ENCODE data around the gene KLHL12.
A peak's percentile ranks its signal among the peaks of the same experiment; 100 is the strongest.
"Not testable (repeated sequence)": the region's sequence is repeated elsewhere in the genome, so short reads cannot be mapped to it uniquely, and the experiment has no call there.

KLHL12 gene

DNA sequence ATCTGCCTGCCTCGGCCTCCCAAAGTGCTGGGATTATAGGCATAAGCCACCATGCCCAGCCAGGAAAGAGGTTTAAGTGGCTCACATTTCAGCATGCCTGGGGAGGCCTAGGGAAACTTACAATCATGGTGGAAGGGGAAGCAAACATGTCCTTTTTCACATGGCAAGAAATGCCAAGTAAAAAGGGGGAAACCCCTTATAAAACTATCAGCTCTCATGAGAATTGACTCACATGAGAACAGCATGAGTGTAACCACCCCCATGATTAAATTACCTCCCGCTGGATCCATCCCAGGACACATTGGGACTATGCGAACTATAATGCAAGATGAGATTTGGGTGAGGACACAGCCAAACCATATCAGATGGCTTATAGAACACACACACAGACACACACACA is 8.8 kb upstream of the KLHL12 start:
- no peak for FAIRE-seq
- TF ChIP-seq, protein P1, sequence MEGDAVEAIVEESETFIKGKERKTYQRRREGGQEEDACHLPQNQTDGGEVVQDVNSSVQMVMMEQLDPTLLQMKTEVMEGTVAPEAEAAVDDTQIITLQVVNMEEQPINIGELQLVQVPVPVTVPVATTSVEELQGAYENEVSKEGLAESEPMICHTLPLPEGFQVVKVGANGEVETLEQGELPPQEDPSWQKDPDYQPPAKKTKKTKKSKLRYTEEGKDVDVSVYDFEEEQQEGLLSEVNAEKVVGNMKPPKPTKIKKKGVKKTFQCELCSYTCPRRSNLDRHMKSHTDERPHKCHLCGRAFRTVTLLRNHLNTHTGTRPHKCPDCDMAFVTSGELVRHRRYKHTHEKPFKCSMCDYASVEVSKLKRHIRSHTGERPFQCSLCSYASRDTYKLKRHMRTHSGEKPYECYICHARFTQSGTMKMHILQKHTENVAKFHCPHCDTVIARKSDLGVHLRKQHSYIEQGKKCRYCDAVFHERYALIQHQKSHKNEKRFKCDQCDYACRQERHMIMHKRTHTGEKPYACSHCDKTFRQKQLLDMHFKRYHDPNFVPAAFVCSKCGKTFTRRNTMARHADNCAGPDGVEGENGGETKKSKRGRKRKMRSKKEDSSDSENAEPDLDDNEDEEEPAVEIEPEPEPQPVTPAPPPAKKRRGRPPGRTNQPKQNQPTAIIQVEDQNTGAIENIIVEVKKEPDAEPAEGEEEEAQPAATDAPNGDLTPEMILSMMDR (IDR thresholded peaks at IDR 0.05; ENCODE audit: insufficient read depth, missing control alignments), result no peak
- DNase-seq (ENCODE audit: insufficient read length, low spot score), result no peak

DNA sequence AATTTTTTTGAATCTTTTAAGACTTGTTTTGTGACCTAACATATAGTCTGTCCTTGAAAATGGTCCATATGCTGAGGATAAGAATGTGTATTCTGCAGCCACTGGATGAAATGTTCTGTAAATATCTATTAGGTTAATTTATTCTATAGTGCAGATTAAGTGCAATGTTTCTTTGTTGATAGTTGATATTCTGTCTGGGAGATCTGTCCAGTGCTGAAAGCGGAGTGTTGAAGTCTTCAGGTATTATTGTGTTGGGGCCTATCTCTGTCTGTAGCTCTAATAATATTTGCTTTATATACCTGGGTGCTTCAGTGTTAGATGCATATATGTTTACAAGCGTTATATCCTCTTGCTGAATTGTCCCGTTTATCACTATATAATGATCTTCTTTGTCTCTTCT is 7.7 kb upstream of the KLHL12 start:
- DNase-seq (ENCODE audit: insufficient read length, low spot score) (no peak), FAIRE-seq (no peak)
- TF ChIP-seq, protein P1 (IDR thresholded peaks at IDR 0.05; ENCODE audit: insufficient read depth, missing control alignments), result no peak

DNA sequence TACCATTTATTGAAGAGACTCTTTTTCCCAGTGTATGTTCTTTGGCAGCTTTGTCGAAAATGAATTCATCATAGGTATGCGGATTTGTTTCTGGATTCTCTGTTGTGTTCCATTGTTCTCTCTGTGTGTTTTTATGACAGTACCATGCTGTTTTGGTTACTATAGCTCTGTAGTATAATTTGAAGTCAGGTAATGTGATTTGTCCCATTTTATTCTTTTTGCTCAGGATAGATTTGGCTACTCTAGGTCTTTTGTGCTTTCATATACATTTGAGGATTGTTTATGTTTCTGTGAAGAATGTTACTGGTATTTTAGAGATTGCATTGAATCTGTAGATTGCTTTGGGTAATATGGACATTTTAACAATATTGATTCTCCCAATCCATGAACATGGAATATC is 5.4 kb upstream of the KLHL12 start:
- peak; percentile 41 for FAIRE-seq
- DNase-seq (ENCODE audit: insufficient read length, low spot score), result no peak
- TF ChIP-seq, protein P1 (IDR thresholded peaks at IDR 0.05; ENCODE audit: insufficient read depth, missing control alignments), result no peak

DNA sequence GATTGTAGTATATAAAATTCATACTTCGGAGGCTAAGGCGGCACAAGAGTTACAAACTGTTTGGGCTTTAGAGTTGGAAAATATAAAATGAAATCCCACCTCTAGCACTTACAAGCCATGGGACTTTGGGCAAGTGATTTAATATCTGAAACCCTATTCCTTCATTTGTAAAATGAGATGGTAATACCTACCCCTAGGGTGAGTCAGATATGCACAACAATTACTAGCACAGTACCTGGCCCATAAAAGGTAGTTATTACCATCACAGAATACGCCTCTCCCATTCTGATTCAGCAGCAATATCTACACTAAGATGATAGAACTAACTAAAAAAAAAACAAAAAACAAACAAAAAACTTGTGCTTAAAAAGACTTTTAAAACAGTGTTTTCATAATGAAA is 3.5 kb downstream of the KLHL12 start:
- TF ChIP-seq, protein P1 (IDR thresholded peaks at IDR 0.05; ENCODE audit: insufficient read depth, missing control alignments), result no peak
- DNase-seq (ENCODE audit: insufficient read length, low spot score) (no peak), FAIRE-seq (peak; percentile 11)

DNA sequence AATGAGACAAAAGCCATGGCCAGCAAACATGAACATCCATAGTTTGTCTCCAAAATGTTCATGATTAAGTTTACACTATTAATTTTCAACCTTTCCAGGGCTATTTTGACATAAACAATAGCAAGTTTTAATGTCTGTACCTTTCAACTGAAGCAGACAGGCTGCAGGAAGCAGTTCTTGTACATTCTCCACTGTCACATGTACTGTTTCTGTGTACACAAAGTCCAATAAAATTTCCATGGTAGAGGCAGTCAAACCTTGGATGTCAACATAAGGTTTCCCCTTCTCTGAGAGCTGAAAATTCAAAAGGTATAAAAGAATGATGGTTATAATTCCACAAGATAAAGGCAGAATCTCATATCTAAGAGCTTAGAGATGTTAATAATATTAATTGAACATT is 7.4 kb downstream of the KLHL12 start:
- no peak for DNase-seq (ENCODE audit: insufficient read length, low spot score)
- FAIRE-seq, result no peak
- TF ChIP-seq, protein P1 (IDR thresholded peaks at IDR 0.05; ENCODE audit: insufficient read depth, missing control alignments), result no peak

DNA sequence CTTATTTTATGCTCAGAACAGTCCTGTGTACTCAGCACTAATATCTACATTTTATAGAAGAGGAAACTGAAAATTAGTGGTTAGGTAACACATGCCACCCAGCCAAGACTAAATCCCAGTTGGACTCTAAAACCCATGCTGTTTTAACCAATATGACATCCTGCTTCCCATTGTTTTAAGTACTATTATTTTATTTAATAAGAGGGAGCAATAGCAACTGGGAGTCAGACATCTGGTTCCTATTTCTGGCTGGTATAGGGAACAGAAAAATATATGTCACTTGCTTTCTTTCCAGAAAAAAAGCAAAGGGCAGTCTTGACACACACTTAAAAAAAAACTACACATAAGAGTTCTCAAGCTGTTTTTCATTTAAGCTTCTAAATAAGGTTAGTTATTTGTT is 11.9 kb downstream of the KLHL12 start:
- no peak for FAIRE-seq
- TF ChIP-seq, protein P1 (IDR thresholded peaks at IDR 0.05; ENCODE audit: insufficient read depth, missing control alignments), result no peak
- DNase-seq (ENCODE audit: insufficient read length, low spot score), result no peak

DNA sequence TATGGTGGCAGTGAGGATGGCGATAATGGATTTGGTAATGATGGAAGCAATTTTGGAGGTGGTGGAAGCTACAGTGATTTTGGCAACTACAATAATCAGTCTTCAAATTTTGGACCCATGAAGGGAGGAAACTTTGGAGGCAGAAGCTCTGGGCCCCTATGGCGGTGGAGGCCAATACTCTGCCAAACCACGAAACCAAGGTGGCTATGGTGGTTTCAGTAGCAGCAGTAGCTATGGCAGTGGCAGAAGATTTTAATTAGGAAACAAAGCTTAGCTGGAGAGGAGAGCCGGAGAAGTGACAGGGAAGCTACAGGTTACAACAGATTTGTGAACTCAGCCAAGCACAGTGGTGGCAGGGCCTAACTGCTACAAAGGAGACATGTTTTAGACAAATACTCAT is 14.6 kb downstream of the KLHL12 start:
- DNase-seq (ENCODE audit: insufficient read length, low spot score); FAIRE-seq: not testable (repeated sequence)

DNA sequence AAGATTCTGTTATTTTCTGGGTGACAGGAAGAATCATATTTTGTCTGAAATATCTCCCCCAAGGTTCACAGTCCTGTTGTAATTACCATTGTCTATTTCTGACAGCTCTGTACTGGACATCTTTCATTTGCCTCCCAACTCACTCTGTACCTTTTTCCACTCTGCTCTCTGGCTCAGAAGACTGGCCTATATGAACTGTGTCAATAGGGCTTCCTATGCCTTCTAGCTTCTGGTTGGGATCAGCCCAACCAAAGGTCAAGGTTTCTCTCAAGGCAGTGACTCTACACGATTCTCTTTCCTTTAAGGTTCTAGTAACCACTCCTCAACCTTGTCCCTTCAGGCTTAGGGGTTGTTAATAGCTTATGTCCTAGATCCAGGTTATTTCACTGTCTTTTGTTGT is 17.5 kb downstream of the KLHL12 start:
- TF ChIP-seq, protein P1 (IDR thresholded peaks at IDR 0.05; ENCODE audit: insufficient read depth, missing control alignments), result no peak
- DNase-seq (ENCODE audit: insufficient read length, low spot score), result no peak
- FAIRE-seq, result no peak

Data from D721Med (cell line).